ENCODE data around the gene TERB1. TPM values are rescaled to one million over a fixed set of nuclear protein-coding genes. Genes with fewer than 3 reads are reported as not detected.

TERB1 gene
- polyA plus RNA-seq, 4 donors = 0.11 to 0.13 TPM; not detected in 2

- DNase-seq (ENCODE audit: low read depth in 4 of 4, low spot score in 2 of 4) = no peak
Measured at GRCh38 chr16:66711581-66711980, 89.8 kb downstream of the TERB1 start.

DNA sequence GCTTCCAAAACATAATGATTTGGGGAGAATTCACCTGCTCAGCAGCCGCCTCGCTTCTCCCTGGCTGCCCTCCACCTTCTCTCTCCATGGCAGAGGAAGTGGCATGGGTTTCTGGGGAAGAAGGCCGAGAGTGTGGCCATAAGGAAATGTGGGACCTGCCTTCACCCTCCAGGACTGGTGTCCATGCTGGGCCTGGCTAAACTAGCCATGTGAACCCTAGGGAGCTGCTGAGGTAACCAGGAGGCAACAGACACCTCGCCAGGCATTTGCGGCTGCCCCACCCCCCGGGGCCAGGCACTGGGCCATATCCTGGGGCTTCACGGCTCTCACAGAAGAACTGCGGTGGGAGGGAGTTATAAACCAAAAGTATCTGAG is 94.9 kb downstream of the TERB1 start:
- DNase-seq (ENCODE audit: low read depth in 4 of 4, low spot score in 2 of 4) = no peak

- no peak for DNase-seq (ENCODE audit: low read depth in 4 of 4, low spot score in 2 of 4)
Measured at GRCh38 chr16:66705790-66706505, 95.4 kb downstream of the TERB1 start.

Other genes with a start within 250 kb of the TERB1 start
- 10 to 100 TPM; 35.2 to 41.7 (median 38.4) TPM for gene CKLF, start 249.0 kb downstream of the TERB1 start, polyA plus RNA-seq (ENCODE audit: insufficient read length in 4 of 4)
- 10 to 100 TPM in 1 of 4 donors, 1 to 10 TPM in 3; 4.9 to 12.0 (median 7.2) TPM for gene CMTM1, start 235.1 kb downstream of the TERB1 start, polyA plus RNA-seq (ENCODE audit: insufficient read length in 4 of 4)
- 1 to 10 TPM in 2 of 4 donors, under 1 TPM in 1, not detected in 1; 0.31 to 1.5 (median 1.1) TPM for gene CMTM2, start 222.1 kb downstream of the TERB1 start, polyA plus RNA-seq (ENCODE audit: insufficient read length in 4 of 4)
- 10 to 100 TPM; 59.5 to 91.3 (median 67.1) TPM for gene CMTM3, start 196.9 kb downstream of the TERB1 start, polyA plus RNA-seq (ENCODE audit: insufficient read length in 4 of 4)
- gene CMTM4, start 104.8 kb downstream of the TERB1 start, polyA plus RNA-seq (ENCODE audit: insufficient read length in 4 of 4) = 10 to 100 TPM; 63.0 to 69.7 (median 66.8) TPM
- gene DYNC1LI2, start 50.0 kb downstream of the TERB1 start, polyA plus RNA-seq (ENCODE audit: insufficient read length in 4 of 4) = 100 to 1,000 TPM in 2 of 4 donors, 10 to 100 TPM in 2; 86.0 to 166 (median 128) TPM
- gene NAE1, start 29.4 kb upstream of the TERB1 start, polyA plus RNA-seq (ENCODE audit: insufficient read length in 4 of 4) = 100 to 1,000 TPM in 1 of 4 donors, 10 to 100 TPM in 3; 73.0 to 109 (median 82.5) TPM
- under 1 TPM; 0.11 to 0.49 (median 0.33) TPM for gene CA7, start 42.8 kb upstream of the TERB1 start, polyA plus RNA-seq (ENCODE audit: insufficient read length in 4 of 4)
- gene PDP2, start 78.9 kb upstream of the TERB1 start, polyA plus RNA-seq (ENCODE audit: insufficient read length in 4 of 4) = 10 to 100 TPM; 11.5 to 14.5 (median 13.4) TPM
- gene CDH16, start 117.3 kb upstream of the TERB1 start, polyA plus RNA-seq (ENCODE audit: insufficient read length in 4 of 4) = 100 to 1,000 TPM; 248 to 312 (median 277) TPM
- 1 to 10 TPM; 2.6 to 4.1 (median 3.5) TPM for gene RRAD, start 124.0 kb upstream of the TERB1 start, polyA plus RNA-seq (ENCODE audit: insufficient read length in 4 of 4)
- 100 to 1,000 TPM in 2 of 4 donors, 10 to 100 TPM in 2; 91.7 to 120 (median 98.8) TPM for gene CIAO2B, start 132.8 kb upstream of the TERB1 start, polyA plus RNA-seq (ENCODE audit: insufficient read length in 4 of 4)
- 10 to 100 TPM; 40.3 to 49.6 (median 45.3) TPM for gene CES2, start 133.9 kb upstream of the TERB1 start, polyA plus RNA-seq (ENCODE audit: insufficient read length in 4 of 4)
- 1 to 10 TPM; 1.3 to 3.7 (median 2.9) TPM for gene CES3, start 159.7 kb upstream of the TERB1 start, polyA plus RNA-seq (ENCODE audit: insufficient read length in 4 of 4)
- gene CES4A, start 187.0 kb upstream of the TERB1 start, polyA plus RNA-seq (ENCODE audit: insufficient read length in 4 of 4) = 10 to 100 TPM in 2 of 4 donors, 1 to 10 TPM in 2; 4.6 to 12.3 (median 9.5) TPM
- 10 to 100 TPM; 62.3 to 77.1 (median 65.0) TPM for gene CBFB, start 227.6 kb upstream of the TERB1 start, polyA plus RNA-seq (ENCODE audit: insufficient read length in 4 of 4)